HTR-8/SVneo (cell line): ENCODE results near the gene PSMB9.
A peak's percentile ranks its signal among the peaks of the same experiment; 100 is the strongest.

Source experiments
- DNase-seq: peaks from one replicate; pipeline ENCODE4 v3.0.0; 2011; ENCODE audit warnings: low spot score, mixed read lengths; ENCODE audit not compliant: insufficient read length
- FAIRE-seq: peaks from 2 replicates; lab custom pipeline; 2011; peaks lifted over from hg19 to GRCh38; lab: Jason Lieb, UNC

The PSMB9 gene

GRCh38 chr6:32838114-32838958 is 15.7 kb upstream of the PSMB9 start, which contains the start of gene TAP2:
Gene TAP2, minus strand, starts transcription at chr6:32838739. Its CDS starts 506 bp downstream, at chr6:32838233.
- FAIRE-seq (peak; percentile 69), DNase-seq (peak; percentile 92)

- FAIRE-seq: no peak
- no peak for DNase-seq
These were observed 14.6 kb upstream of the PSMB9 start for GRCh38 chr6:32839356-32839755.

- DNase-seq (no peak), FAIRE-seq (no peak)
These were observed 13.3 kb upstream of the PSMB9 start for GRCh38 chr6:32840604-32841246.

GRCh38 chr6:32842021-32842650 is 11.9 kb upstream of the PSMB9 start:
- DNase-seq: no peak
- FAIRE-seq: no peak

- no peak for FAIRE-seq
- no peak for DNase-seq
These were observed 11.3 kb upstream of the PSMB9 start for GRCh38 chr6:32842690-32843089.

- DNase-seq: no peak
- FAIRE-seq: no peak
These were observed 10.5 kb upstream of the PSMB9 start for GRCh38 chr6:32843331-32843978.

GRCh38 chr6:32843979-32844838 is 9.8 kb upstream of the PSMB9 start, which contains the start of gene PSMB8:
Gene PSMB8, minus strand, starts transcription at chr6:32844047. Its CDS starts 51 bp downstream, at chr6:32843996.
- peak; percentile 94 for FAIRE-seq
- peak; percentile 95 for DNase-seq

GRCh38 chr6:32844839-32845383 is 9.1 kb upstream of the PSMB9 start:
- no peak for FAIRE-seq
- DNase-seq: no peak

- DNase-seq (no peak), FAIRE-seq (no peak)
These were observed 8.6 kb upstream of the PSMB9 start for GRCh38 chr6:32845384-32845884.

GRCh38 chr6:32847004-32847403 is 7.0 kb upstream of the PSMB9 start:
- DNase-seq: no peak
- FAIRE-seq: no peak

GRCh38 chr6:32847795-32848194 is 6.2 kb upstream of the PSMB9 start:
- FAIRE-seq (no peak), DNase-seq (no peak)

GRCh38 chr6:32849126-32849525 is 4.9 kb upstream of the PSMB9 start:
- FAIRE-seq (no peak), DNase-seq (no peak)

- DNase-seq (no peak), FAIRE-seq (no peak)
These were observed 3.0 kb upstream of the PSMB9 start for GRCh38 chr6:32851025-32851424.

- no peak for FAIRE-seq
- DNase-seq: peak; percentile 5
These were observed 1.8 kb upstream of the PSMB9 start for GRCh38 chr6:32852018-32852843.

GRCh38 chr6:32852844-32853540 is 1.0 kb upstream of the PSMB9 start:
- FAIRE-seq (no peak), DNase-seq (peak; percentile 23)

- DNase-seq (peak; percentile 24), FAIRE-seq (no peak)
These were observed 585 bp downstream of the PSMB9 start for GRCh38 chr6:32854376-32855178.
